DND-41 (cell line): Measurements from ENCODE around the gene STX1B.

Source experiments
- ATAC-seq: fragments of 200-7000 bp; cut with Tn5 transposase; 3 replicates; pipeline ENCODE4 v1.9.1; 2021; ENCODE audit warnings: low read depth; ENCODE audit not compliant: insufficient read depth
- DNase-seq: peaks from one replicate; pipeline ENCODE4 v3.0.0-alpha.2; 2020
- H2AFZ ChIP-seq: 2 replicates; pipeline ENCODE4 v1.6.0; 2012; ENCODE audit warnings: low read depth, low read length
- H3K27ac ChIP-seq: 2 replicates; pipeline ENCODE4 v1.5.1; 2012; ENCODE audit warnings: low read length, inconsistent platforms
- H3K27me3 ChIP-seq: fragments of 200-600 bp; sonication (generic); 2 replicates; pipeline ENCODE4 v1.6.0; 2012; ENCODE audit warnings: low read length, mild to moderate bottlenecking, inconsistent platforms; ENCODE audit not compliant: insufficient read depth, poor library complexity
- H3K36me3 ChIP-seq: 2 replicates; pipeline ENCODE4 v1.5.1; 2012; ENCODE audit warnings: low read length, inconsistent platforms; ENCODE audit not compliant: insufficient read depth
- H3K4me1 ChIP-seq: 2 replicates; pipeline ENCODE4 v1.5.1; 2012; ENCODE audit warnings: mild to moderate bottlenecking, low read length; ENCODE audit not compliant: insufficient read depth
- H3K4me2 ChIP-seq: 2 replicates; pipeline ENCODE4 v1.6.0; 2012; ENCODE audit warnings: mild to moderate bottlenecking, moderate library complexity, low read length, inconsistent platforms; ENCODE audit not compliant: insufficient read depth
- H3K4me3 ChIP-seq, 2 experiments: fragments of 200-600 bp in 1 of 2; shearing (Covaris generic) in 1 of 2; 2 replicates each; pipeline ENCODE4 v1.5.1; 2012 to 2016; ENCODE audit warnings: inconsistent platforms in 2 of 2, low read length in 2 of 2, mild to moderate bottlenecking in 2 of 2, low read depth in 1 of 2, moderate library complexity in 1 of 2
- H3K79me2 ChIP-seq: 2 replicates; pipeline ENCODE4 v1.6.0; 2012; ENCODE audit warnings: low read length, inconsistent platforms; ENCODE audit not compliant: insufficient read depth
- H3K9ac ChIP-seq: 2 replicates; pipeline ENCODE4 v1.6.0; 2012; ENCODE audit warnings: low read depth, mild to moderate bottlenecking, inconsistent platforms, low read length, moderate library complexity
- H3K9me3 ChIP-seq: 2 replicates; pipeline ENCODE4 v1.5.1; 2012; ENCODE audit warnings: low read length, moderate library complexity, mild to moderate bottlenecking, inconsistent platforms; ENCODE audit not compliant: insufficient read depth, severe bottlenecking
- H4K20me1 ChIP-seq: 2 replicates; pipeline ENCODE4 v1.6.0; 2012; ENCODE audit warnings: low read length; ENCODE audit not compliant: insufficient read depth
- EZH2 ChIP-seq: IDR thresholded peaks from 3 replicates; pipeline ENCODE4 v1.6.1; 2012; ENCODE audit warnings: borderline replicate concordance, low read depth, mild to moderate bottlenecking, moderate library complexity, low read length, inconsistent platforms; ENCODE audit not compliant: severe bottlenecking
- TF ChIP-seq, protein P1 (sequence below): IDR thresholded peaks from 2 replicates; pipeline ENCODE4 v1.5.1; 2012; ENCODE audit warnings: borderline replicate concordance, low read length, moderate library complexity, mild to moderate bottlenecking; ENCODE audit not compliant: poor library complexity, severe bottlenecking; ENCODE audit errors: extremely low read depth

Gene STX1B

DNA sequence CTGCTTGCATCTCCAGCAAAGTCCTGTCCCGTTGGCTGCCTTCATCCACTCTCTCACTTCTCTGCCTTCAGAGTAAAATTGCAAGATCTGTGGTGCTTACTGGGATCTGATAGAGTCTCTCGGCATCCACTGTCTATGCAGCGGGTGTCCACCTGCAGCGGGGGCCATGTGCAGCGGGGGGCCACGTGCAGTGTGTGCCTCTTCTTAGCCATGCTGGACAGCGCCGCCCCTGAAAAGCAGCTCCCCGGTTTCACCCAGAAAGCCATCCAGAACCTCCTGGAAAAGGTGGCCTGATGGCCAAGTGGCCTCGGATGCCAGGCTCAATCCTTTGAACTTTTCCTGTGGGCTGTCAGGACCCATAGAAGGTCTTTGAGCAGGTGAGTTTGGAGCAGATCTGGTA, 32.4 kb upstream of the STX1B start:
- Histone ChIP-seq H3K27ac (no peak overlapping the region), H3K36me3 (peaks cover 27% of the 10 kb centered on the region), H3K4me3 (no peak overlapping the region), H3K9me3 (no peaks in the 10 kb centered on the region), H3K9ac (no peak overlapping the region), H3K27me3 (no peaks in the 10 kb centered on the region), H3K79me2 (no peaks in the 10 kb centered on the region), H4K20me1 (no peaks in the 10 kb centered on the region), H3K4me2 (no peak overlapping the region), H2AFZ (no peak overlapping the region), H3K4me1 (no peaks in the 10 kb centered on the region)
- DNase-seq (no peak), ATAC-seq (no peak)
- no peak for TF ChIP-seq EZH2
- TF ChIP-seq, protein P1, sequence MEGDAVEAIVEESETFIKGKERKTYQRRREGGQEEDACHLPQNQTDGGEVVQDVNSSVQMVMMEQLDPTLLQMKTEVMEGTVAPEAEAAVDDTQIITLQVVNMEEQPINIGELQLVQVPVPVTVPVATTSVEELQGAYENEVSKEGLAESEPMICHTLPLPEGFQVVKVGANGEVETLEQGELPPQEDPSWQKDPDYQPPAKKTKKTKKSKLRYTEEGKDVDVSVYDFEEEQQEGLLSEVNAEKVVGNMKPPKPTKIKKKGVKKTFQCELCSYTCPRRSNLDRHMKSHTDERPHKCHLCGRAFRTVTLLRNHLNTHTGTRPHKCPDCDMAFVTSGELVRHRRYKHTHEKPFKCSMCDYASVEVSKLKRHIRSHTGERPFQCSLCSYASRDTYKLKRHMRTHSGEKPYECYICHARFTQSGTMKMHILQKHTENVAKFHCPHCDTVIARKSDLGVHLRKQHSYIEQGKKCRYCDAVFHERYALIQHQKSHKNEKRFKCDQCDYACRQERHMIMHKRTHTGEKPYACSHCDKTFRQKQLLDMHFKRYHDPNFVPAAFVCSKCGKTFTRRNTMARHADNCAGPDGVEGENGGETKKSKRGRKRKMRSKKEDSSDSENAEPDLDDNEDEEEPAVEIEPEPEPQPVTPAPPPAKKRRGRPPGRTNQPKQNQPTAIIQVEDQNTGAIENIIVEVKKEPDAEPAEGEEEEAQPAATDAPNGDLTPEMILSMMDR: no peak

- TF ChIP-seq EZH2: no peak
- TF ChIP-seq, protein P1: no peak
- H3K4me1 ChIP-seq: peaks cover 6% of the 10 kb centered on the region
- H3K27ac ChIP-seq: no peak overlapping the region
- no peak overlapping the region for H3K4me3 ChIP-seq
- no peaks in the 10 kb centered on the region for H3K27me3 ChIP-seq
- H3K4me2 ChIP-seq: no peak overlapping the region
- H3K9ac ChIP-seq: no peak overlapping the region
- peaks cover 43% of the 10 kb centered on the region for H3K36me3 ChIP-seq
- H4K20me1 ChIP-seq: no peaks in the 10 kb centered on the region
- H3K79me2 ChIP-seq: peaks cover 8% of the 10 kb centered on the region
- H3K9me3 ChIP-seq: no peaks in the 10 kb centered on the region
- ATAC-seq (no peak), DNase-seq (no peak)
- H2AFZ ChIP-seq: no peak overlapping the region
Observed at GRCh38 chr16:31038993-31039392, 28.6 kb upstream of the STX1B start.

GRCh38 chr16:31036691-31037090, 26.3 kb upstream of the STX1B start:
- DNase-seq (no peak), ATAC-seq (no peak)
- Histone ChIP-seq H3K4me2 (no peak overlapping the region), H3K9me3 (no peaks in the 10 kb centered on the region), H3K79me2 (peaks cover 12% of the 10 kb centered on the region), H3K4me3 (no peak overlapping the region), H3K4me1 (peaks cover 21% of the 10 kb centered on the region), H2AFZ (no peak overlapping the region), H3K27ac (no peak overlapping the region), H4K20me1 (no peaks in the 10 kb centered on the region), H3K27me3 (no peaks in the 10 kb centered on the region), H3K9ac (no peak overlapping the region), H3K36me3 (peaks cover 37% of the 10 kb centered on the region)
- TF ChIP-seq, protein P1: no peak
- TF ChIP-seq EZH2: no peak
